Measurements from ENCODE around the gene RASGRF2. TPM values are rescaled to one million over a fixed set of nuclear protein-coding genes. Genes with fewer than 3 reads are reported as not detected.

Gene RASGRF2
- total and polyA plus RNA-seq, 9 of the 15 experiments (the other 6 are each of a cell fraction or from before 2014, with no cell fraction given), result 0.01 to 0.22 (median 0.08) TPM; not detected in 2

GRCh38 chr5:81241001-81241400 lies 280.8 kb downstream of the RASGRF2 start:
- H3K4me3 ChIP-seq, result no peak overlapping the region
- no peak overlapping the region for H2AFZ ChIP-seq (ENCODE audit: low read depth, low read length)
- H3K4me1 ChIP-seq (replicated peaks in 1 of 2; ENCODE audit: control insufficient read depth in 2 of 2, insufficient read depth in 2 of 2, low read length in 2 of 2), result no peaks in the 10 kb centered on the region
- POLR2A ChIA-PET, result no interaction called here
- no peaks in the 10 kb centered on the region for H3K79me2 ChIP-seq (ENCODE audit: control insufficient read depth, insufficient read depth, low read length)
- DNase-seq (ENCODE audit: extremely low read depth in 1 of 4, low spot score in 3 of 4), result no peak
- no peaks in the 10 kb centered on the region; the same call in 2 of the 3 replicates for H3K36me3 ChIP-seq (ENCODE audit: control insufficient read depth, insufficient read depth, low read length)
- no peaks in the 10 kb centered on the region for H3K27me3 ChIP-seq (ENCODE audit: control insufficient read depth in 2 of 2, insufficient read depth in 2 of 2, low read length in 2 of 2)
- in situ Hi-C loops (cut with MboI) (no loop called here), intact Hi-C loops (cut with micrococcal nuclease) (no loop called here)
- WGBS (ENCODE audit: insufficient coverage, low coverage, missing lambda C conversion rate), result 40% methylated on average over 5 of the region's 5 CpGs
- FAIRE-seq, result no peak
- CTCF ChIA-PET (ENCODE audit: low intra/inter-chr PET ratio), result no interaction called here
- TF ChIP-seq ZNF609 (CRISPR knock-in tag; IDR thresholded peaks at IDR 0.05; ENCODE audit: borderline replicate concordance) (no peak), NCOA1 (IDR thresholded peaks at IDR 0.05; ENCODE audit: low read depth) (no peak), NR0B1 (IDR thresholded peaks at IDR 0.05; ENCODE audit: partially characterized antibody) (no peak), SRSF3 (IDR thresholded peaks at IDR 0.05; ENCODE audit: insufficient read depth, low read length) (no peak), ZNF586 (CRISPR knock-in tag; conservative IDR thresholded peaks at IDR 0.05) (no peak), GTF2F1 (IDR thresholded peaks at IDR 0.05; ENCODE audit: low read depth, low read length) (no peak), LARP7 (IDR thresholded peaks at IDR 0.05) (no peak), ZNF436 (CRISPR knock-in tag; IDR thresholded peaks at IDR 0.05) (no peak), ATF1 (CRISPR knock-in tag; IDR thresholded peaks at IDR 0.05) (no peak), ATF1 (tag; IDR thresholded peaks at IDR 0.05) (no peak), SMARCB1 (IDR thresholded peaks at IDR 0.05; ENCODE audit: insufficient read length, low read depth) (no peak), SPI1 (IDR thresholded peaks at IDR 0.05; ENCODE audit: borderline replicate concordance, low read depth, low read length) (no peak), ETV1 (tag; conservative IDR thresholded peaks at IDR 0.05; ENCODE audit: low read depth) (no peak), ZBTB7A (IDR thresholded peaks at IDR 0.05; ENCODE audit: borderline replicate concordance, control insufficient read depth, low read depth, low read length) (no peak)
- H3K9me1 ChIP-seq (ENCODE audit: control insufficient read depth, insufficient read depth, low read length), result no peaks in the 10 kb centered on the region
- no peaks in the 10 kb centered on the region for H4K20me1 ChIP-seq (replicated peaks; ENCODE audit: control insufficient read depth, insufficient read depth, low read length)
- H3K9ac ChIP-seq (ENCODE audit: insufficient read depth in 1 of 2, low read depth in 2 of 2, low read length in 2 of 2), result no peak overlapping the region
- BruUV-seq (replicated peaks), result no TSS peak
- H3K9me3 ChIP-seq (replicated peaks; ENCODE audit: control insufficient read depth, insufficient read depth, low read depth, low read length), result no peaks in the 10 kb centered on the region
- no peak overlapping the region for H3K27ac ChIP-seq (ENCODE audit: extremely low read depth, low read depth, low read length)
- ATAC-seq, result no peak
- H3K4me2 ChIP-seq (ENCODE audit: insufficient read depth, low read length), result no peak overlapping the region

Measured in K562 (cell line).